H1 (cell line): ENCODE results near the gene KCNK7. TPM values are rescaled to one million over a fixed set of nuclear protein-coding genes. Genes with fewer than 3 reads are reported as not detected.

Source experiments
- CEBPB ChIP-seq: IDR thresholded peaks from 2 replicates; pipeline ENCODE4 v1.6.1; 2012; ENCODE audit warnings: low read depth, low read length
- HDAC6 ChIP-seq: IDR thresholded peaks from one replicate; pipeline ENCODE4 v1.7.1; 2012; ENCODE audit warnings: low read depth, mild to moderate bottlenecking, inconsistent platforms, low read length, moderate library complexity
- polyA plus RNA-seq, 7 experiments: library from polyadenylated mRNA; depleted of rRNA in 3 of 7; stranded (reverse) in 5 of 7; unstranded in 2 of 7; fragments of >200 nt in 5 of 7; fragments of 200-250 nt in 2 of 7; gene quantifications; 1 replicate in 5 of 7; 2 replicates in 1 of 7; 4 replicates in 1 of 7; pipeline versions ENCODE4 v1.2.1 to v1.2.3, GENCODE V29; 2011 to 2013; ENCODE audit warnings: missing spikeins in 2 of 7, mixed read lengths in 2 of 7
- total RNA-seq: library from RNA; stranded (reverse); fragmentation: NEBNext Ultra II Directional; extraction: Animal tissue kit (Norgen Biotek cat#: 25700); gene quantifications from 2 replicates; pipeline ENCODE4 v1.2.1, GENCODE V29; 2021

The KCNK7 gene
- total and polyA plus RNA-seq, 2 of the 8 experiments (the other 6 are each of a cell fraction or from before 2014, with no cell fraction given) = 0.74 to 1.0 TPM

DNA sequence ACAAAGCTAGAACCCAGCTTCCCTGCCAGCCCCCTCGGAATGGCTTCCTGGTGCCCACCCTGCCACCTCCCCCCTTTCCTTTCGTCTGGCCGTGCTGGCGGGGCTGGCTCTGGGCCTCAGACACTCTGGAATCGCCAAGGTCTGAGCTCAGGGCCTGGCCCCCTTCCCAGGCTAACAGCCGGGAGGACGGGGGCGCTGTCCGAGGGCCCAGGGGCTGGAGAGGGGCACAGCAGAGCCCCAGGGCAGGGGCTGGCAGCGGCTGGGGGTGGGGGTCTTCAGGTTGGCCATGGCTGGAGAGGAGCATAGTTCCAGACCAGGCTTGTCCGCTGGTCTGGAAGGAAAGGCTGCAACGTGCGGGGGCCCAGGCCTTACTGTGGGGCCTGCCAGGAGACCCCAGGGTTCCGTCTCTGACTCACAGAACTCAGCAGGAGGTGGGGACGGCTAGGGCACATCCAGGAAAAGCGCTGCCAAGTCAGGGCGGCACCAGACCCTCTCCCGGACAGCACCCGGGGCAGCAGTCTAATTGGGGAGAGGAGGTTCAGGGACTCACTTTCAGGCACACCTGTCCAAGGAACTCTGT, 36.6 kb downstream of the KCNK7 start (continued):
- TF ChIP-seq CEBPB (no peak), HDAC6 (no peak)
